Kidney epithelial cell (primary cell): ENCODE data around the gene FTO. TPM values are rescaled to one million over a fixed set of nuclear protein-coding genes. Genes with fewer than 3 reads are reported as not detected.

Experiments used
- DNase-seq: peaks from one replicate; pipeline ENCODE4 v3.0.0-alpha.2; 2010; ENCODE audit warnings: low read depth
- H3K27me3 ChIP-seq: 2 replicates; pipeline ENCODE4 v1.6.0; 2011; ENCODE audit warnings: low read length; ENCODE audit not compliant: control insufficient read depth, insufficient read depth
- H3K36me3 ChIP-seq: 2 replicates; pipeline ENCODE4 v1.5.1; 2011; ENCODE audit warnings: low read length; ENCODE audit not compliant: control insufficient read depth, insufficient read depth
- H3K4me3 ChIP-seq: 2 replicates; pipeline ENCODE4 v1.5.1; 2011; ENCODE audit warnings: low read depth, mild to moderate bottlenecking, control low read depth, low read length
- CTCF ChIP-seq: IDR thresholded peaks from 2 replicates; pipeline ENCODE4 v1.5.1; 2011; ENCODE audit warnings: mild to moderate bottlenecking, moderate library complexity, low read length, control low read depth, inconsistent platforms; ENCODE audit not compliant: insufficient read depth, poor library complexity, severe bottlenecking
- total RNA-seq: library from RNA; depleted of rRNA; stranded (reverse); fragments of >200 nt; gene quantifications from 2 replicates; pipeline ENCODE4 v1.2.3, GENCODE V29; 2015

Gene FTO
- total RNA-seq, 1 donor from 2014 or later, result 66.9 TPM

GRCh38 chr16:54097774-54098173 lies 393.8 kb downstream of the FTO start:
- Histone ChIP-seq H3K4me3 (no peak overlapping the region), H3K36me3 (no peaks in the 10 kb centered on the region), H3K27me3 (no peaks in the 10 kb centered on the region)
- TF ChIP-seq CTCF, result no peak
- no peak for DNase-seq

GRCh38 chr16:54098247-54098646 lies 394.3 kb downstream of the FTO start:
- DNase-seq, result no peak
- H3K27me3 ChIP-seq, result no peaks in the 10 kb centered on the region
- H3K4me3 ChIP-seq, result no peak overlapping the region
- H3K36me3 ChIP-seq, result no peaks in the 10 kb centered on the region
- no peak for TF ChIP-seq CTCF

- TF ChIP-seq CTCF, result no peak
- Histone ChIP-seq H3K4me3 (no peak overlapping the region), H3K27me3 (no peaks in the 10 kb centered on the region), H3K36me3 (no peaks in the 10 kb centered on the region)
- DNase-seq, result no peak
Observed at GRCh38 chr16:54099627-54100026, 395.7 kb downstream of the FTO start.

GRCh38 chr16:54102888-54103866 lies 399.2 kb downstream of the FTO start:
- TF ChIP-seq CTCF, result no peak
- Histone ChIP-seq H3K27me3 (no peaks in the 10 kb centered on the region), H3K4me3 (no peak overlapping the region), H3K36me3 (no peaks in the 10 kb centered on the region)
- DNase-seq, result no peak

GRCh38 chr16:54106057-54106456 lies 402.1 kb downstream of the FTO start:
- no peaks in the 10 kb centered on the region for H3K36me3 ChIP-seq
- no peak for DNase-seq

More at GRCh38 chr16:54106057-54106456, 402.1 kb downstream of the FTO start:
- Histone ChIP-seq H3K4me3 (no peak overlapping the region), H3K27me3 (no peaks in the 10 kb centered on the region)
- TF ChIP-seq CTCF, result no peak
